ENCODE results near the gene HRCT1.

DNA sequence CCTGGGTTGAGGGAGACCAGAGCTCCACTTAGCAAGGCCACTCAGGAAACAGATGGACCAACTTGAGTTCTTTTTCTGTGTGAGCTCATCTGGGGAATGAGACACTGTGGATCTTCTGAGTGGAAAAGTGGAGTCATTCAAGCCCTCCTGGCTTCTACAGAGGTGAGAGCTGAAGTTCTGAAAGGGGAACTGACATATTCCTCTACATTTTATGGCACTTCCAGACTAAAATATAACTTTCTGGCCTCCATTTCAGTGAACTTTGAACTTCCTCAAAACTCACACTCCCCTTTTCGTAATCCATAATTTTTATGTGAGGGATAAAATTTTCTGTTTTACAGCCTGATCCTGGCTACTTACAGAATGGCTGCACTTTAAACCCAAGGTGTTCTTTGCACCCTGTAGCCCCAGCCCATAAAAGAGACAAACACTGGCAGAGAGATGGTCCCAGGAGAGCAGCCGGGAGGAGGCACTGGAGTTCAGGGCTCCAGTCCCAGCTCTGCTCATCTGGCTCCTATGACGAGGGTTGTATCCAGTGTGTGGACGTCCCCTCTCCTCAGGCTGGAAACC is 14.1 kb downstream of the HRCT1 start:
- no peak for TF ChIP-seq GATA2 (IDR thresholded peaks at IDR 0.05; ENCODE audit: low read depth, low read length)
- no peak for TF ChIP-seq GATA3 (IDR thresholded peaks at IDR 0.05; ENCODE audit: low read depth, low read length)
